MV-4-11 (cell line): Measurements from ENCODE around the gene NCAPG2.
A peak's percentile ranks its signal among the peaks of the same experiment; 100 is the strongest.
"Not testable (repeated sequence)": the region's sequence is repeated elsewhere in the genome, so short reads cannot be mapped to it uniquely, and the experiment has no call there.

ENCODE experiments used
- DNase-seq: peaks from one replicate; lab custom pipeline; 2025; lab: John Stamatoyannopoulos, UW

Gene NCAPG2

DNA sequence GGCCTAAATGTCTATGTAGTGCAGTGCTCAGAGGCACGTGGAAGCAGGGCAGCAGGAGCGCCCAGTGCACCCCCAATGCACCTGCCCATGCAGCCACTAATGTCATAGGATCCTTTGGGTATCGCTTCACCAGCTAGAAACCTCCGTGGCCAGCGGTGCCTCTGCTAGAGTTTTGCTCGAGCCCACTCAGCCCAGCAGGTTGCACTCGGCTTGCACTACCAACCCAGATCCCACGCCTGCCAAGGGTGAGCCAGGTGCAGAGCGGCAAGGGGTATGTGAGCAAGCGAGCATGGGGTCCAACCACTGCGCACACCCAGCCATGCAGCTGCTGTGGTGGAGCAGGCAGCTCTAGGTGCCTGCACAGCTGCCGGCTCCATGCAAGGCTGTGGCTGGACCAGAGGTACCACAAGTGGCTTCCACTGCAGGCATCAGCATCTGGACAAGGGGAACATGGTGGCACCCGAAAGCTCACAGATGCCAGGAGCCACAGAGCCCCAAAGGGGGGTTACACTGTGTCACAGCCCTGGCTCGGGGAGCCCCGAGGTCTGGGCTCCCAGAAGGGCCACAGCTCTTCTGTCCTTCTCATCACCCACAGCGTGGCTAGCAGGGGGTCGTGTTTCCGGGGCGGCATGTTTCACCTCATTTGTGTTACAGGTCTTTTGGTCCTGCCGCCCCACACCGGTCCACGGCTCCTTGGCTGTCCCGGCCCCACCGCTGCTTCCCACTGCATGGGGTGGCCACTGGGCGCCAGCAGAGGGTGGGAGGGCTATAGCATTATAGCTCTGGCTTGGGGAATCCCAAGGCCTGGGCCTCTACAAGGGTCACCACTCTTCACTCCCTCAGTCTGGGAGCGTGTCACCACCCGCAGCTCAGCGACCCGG, 2.3 kb upstream of the NCAPG2 start:
- no peak for DNase-seq

GRCh38 chr7:158706273-158706704, 1.7 kb upstream of the NCAPG2 start:
- peak; percentile 3 for DNase-seq

DNA sequence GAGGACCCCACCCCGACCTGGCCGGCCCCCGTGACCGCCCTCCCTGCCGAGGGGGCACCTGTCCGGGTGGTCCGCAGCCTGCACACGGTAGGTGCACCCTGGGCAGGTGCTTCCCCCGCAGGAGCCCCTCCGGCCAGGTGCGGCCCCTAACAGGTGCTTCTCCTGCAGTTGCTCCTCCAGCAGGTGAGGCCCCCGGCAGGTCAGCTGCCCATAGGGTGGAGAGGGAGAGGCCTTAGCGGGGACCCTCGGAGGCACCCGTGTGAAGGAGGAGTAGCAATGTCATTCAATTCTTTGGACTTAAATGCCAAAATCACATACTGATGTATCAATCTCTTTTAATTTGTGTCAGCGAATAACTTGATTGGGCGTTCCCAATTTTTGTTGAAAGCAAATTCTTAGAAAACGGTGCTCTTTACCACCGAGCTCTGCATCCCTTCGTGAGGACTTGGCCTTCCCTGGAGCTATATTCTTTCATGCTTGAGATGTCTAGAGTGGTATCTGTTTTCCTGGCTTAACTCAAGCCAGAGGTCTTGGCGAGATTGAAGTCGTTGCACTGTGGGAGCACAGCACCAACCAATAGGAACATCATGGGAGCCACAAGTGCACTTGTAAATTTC, 738 bp upstream of the NCAPG2 start:
- no peak for DNase-seq

- not testable (repeated sequence) for DNase-seq
Measured at GRCh38 chr7:158703679-158704523, 703 bp downstream of the NCAPG2 start.

- no peak for DNase-seq
Measured at GRCh38 chr7:158702944-158703343, 1.7 kb downstream of the NCAPG2 start.

- no peak for DNase-seq
Measured at GRCh38 chr7:158702196-158702595, 2.4 kb downstream of the NCAPG2 start.

DNA sequence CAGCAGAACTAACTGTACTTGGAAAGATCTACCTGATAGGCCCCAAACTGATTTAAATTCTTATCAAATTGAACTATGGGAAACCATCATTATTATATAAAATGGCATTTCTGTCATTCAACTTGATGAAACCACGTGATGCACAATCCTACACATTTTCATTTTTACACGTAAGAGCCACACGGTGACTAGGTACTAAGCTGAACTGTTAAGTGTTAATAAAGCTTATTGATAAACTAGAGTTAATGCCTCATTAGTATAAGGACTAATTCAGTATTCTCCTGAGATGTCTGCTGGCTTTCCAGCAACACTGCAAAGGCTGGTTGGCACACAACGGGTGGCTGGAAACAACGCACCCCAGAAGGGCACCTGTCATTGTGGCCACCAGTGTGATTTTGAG, 4.6 kb downstream of the NCAPG2 start:
- no peak for DNase-seq

GRCh38 chr7:158699341-158699740, 5.3 kb downstream of the NCAPG2 start:
- DNase-seq: no peak

DNA sequence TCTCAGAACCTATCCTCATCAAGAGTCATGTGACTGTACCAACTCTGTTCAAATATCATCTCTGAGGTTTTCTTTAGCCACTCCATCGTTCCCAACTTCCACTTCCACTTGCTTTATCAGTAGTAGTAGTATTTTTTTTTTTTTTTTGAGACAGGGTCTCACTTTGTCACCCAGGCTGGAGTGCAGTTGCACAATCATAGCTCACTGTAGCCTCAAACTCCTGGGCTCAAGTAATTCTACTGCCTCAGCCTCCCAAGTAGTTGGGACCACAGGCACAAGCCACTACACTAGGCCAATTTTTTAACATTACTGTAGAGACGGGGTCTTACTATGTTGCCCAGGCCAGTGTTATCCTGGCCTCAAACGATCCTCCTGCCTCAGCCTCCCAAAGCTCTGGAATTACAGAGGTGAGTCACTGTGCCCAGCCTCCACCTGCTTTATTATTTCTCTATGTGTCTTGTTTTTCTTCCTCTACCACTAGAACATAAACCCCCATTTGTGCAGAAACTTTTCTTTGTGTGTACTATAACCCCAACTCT, 5.9 kb downstream of the NCAPG2 start:
- peak; percentile 69 for DNase-seq

GRCh38 chr7:158697597-158697996, 7.0 kb downstream of the NCAPG2 start:
- DNase-seq: not testable (repeated sequence)

DNA sequence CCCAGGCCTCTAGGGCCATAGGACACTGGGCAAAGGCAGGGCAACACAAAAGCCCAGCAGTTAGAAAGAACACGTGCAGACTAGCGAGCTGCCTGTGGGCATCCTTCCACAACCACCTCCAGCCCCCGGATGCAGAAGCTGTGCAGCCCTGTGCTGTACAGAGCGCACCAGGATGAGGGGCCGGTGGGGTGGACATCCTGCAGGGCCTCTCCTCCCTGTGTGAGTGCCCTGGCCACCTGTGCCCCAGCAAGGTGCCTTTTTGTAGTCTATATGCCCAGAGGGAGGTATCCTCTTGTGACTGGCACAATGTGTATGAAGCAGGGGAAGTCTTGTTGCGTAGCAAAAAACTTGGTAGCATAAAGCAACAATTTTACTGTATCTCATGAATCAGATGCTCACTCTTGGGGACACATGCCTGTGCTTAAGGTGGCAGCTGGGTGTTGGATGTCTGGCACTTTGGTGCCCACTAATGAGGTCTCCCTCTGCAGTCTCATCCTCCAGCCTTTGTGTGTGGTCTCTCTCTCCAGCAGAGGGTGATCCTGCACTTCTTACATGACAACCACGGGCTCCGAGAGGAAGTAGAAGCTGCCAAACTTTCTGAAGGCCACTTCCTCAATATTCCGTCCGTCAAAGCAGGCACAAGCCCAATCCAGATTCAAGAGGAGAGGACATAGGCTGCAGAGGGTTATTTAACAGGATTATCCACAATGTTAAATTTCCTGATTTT, 8.7 kb downstream of the NCAPG2 start:
- peak; percentile 93 for DNase-seq

DNA sequence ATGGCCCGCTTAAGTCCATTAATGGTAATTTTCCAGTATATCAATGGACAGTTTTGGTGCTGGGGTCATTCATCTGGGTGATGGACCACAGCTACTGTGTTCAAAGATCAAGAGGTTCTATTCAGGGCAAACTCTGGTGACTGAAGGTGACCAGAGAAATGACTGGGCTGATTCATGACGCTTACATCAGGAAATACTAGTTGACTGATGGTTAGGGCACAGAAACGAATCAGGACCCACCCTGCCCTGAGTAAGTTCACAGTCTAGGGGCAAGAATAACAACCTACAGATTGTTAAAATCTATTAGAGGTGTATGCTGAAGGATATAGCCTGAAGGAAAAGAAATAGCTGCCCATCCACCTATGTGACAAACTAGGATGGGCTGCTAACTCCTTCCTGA, 9.5 kb downstream of the NCAPG2 start:
- DNase-seq: no peak

DNA sequence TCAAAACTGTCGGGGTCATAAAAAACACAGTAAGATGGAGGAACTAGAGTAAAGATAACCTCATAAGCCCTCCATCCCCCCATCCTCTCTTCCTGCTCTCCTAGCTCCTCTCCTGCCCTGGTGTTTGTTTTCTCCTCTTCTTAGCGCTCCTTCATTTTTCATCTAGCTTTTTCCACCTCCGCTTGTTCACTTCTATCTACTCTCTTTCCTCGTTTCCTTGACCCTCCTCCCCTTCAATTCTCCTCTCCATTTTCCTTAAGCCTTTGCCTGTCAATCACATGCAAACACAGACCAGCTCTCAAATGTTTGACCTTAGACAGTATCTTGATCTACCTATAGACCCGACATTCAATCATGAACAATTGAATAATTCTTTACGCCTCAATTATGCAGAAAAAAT, 10.0 kb downstream of the NCAPG2 start:
- no peak for DNase-seq

GRCh38 chr7:158689488-158689887, 15.1 kb downstream of the NCAPG2 start:
- DNase-seq: no peak

GRCh38 chr7:158687406-158687805, 17.2 kb downstream of the NCAPG2 start:
- DNase-seq: no peak

DNA sequence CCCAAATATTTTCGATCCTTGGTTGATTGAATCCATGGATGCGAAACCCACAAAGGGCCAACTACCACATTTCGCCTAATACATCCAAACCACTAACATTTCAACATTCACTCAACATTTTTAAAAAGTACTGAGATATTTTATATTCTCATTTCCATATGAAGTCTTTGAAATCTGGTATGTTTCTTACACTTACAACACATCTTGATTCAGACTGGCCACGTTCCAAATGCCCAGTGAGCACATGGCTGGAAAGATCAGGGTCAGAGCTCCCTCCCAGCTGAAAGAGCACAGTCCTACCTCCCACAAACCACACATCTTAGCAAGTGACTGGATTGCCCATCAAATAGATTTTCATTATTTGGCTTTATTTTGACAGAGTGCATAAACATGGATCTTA, 18.9 kb downstream of the NCAPG2 start:
- no peak for DNase-seq

DNA sequence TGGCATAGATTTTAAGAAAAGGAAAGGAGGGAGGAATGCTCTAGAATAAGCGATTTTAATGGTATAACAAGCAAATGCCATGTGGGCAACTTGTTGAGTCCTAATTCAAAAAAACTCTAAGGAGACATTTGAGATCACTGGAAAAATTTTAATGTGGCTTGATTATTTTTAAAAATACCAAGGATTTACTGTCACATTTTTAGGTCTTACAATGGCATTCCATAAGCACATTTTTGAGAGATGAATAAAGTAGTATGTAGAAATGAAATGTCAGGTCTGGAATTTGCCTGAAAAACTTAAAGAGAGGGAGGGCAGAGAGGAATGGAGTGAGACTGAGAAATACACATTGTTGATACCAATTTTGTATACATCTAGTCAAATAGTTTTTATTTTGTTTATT, 20.3 kb downstream of the NCAPG2 start:
- no peak for DNase-seq

DNA sequence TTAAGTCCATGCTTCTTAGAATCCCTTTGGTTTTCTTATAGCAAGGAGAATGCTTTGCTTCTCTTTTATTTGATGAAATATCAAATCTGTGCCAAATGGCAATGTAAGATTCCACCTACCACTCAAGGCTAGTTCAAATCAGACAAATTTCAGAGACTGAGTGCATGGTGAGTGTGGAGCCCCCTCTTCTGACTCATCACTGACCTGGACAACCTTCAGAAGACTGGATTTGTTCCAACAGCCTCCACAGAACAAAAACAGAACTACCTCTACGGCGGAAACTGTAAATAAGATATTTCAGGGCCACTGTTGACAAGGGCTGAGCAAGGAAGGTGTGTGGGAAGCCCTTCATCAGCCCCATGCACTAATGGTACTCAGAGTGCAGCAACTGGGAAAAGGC, 21.1 kb downstream of the NCAPG2 start:
- DNase-seq: no peak

DNA sequence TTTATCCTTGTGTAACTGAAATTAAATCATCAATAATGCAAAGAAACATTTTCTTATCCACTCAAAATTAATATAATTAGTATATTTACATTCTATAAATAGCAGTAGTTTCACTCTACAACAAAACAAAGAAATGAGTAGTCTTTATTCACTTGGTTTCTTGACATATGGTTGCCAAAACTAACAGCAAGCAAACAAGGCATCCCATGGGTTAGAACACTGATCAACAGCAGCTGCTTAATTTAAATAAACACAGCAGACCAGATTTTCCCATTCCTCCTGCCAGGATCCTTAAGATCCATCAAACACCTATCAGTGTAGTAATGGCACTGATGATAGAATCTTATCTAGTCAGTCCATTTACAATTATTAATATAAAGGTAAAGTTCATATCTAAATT, 22.1 kb downstream of the NCAPG2 start:
- no peak for DNase-seq

GRCh38 chr7:158680754-158681153, 23.9 kb downstream of the NCAPG2 start:
- DNase-seq: no peak

DNA sequence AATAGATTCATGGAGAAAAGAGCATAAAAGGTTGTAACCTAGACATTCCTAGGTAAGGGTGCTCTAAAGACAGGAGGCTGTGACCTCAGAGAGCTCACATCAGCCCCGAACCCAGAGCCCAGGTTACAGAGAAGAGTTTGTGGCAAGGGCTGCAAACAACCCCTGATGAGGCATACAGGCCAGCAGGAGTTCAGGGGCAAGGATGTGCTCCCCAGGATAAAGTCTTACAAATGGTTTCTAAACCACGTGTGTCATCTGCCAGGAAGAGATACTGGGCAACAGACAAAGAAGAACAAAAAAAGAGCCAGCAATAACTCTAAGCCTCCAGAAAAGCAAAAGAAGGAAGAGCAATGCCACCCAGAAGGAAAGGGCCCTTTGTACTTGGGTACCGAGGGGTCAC, 27.7 kb downstream of the NCAPG2 start:
- peak; percentile 10 for DNase-seq
